Left kidney (tissue), 8 donors: ENCODE data around the gene CDHR1. TPM values are rescaled to one million over a fixed set of nuclear protein-coding genes. Genes with fewer than 3 reads are reported as not detected.
"Not testable (repeated sequence)": the region's sequence is repeated elsewhere in the genome, so short reads cannot be mapped to it uniquely, and the experiment has no call there.

Source experiments
- DNase-seq: peaks from one replicate; pipeline ENCODE4 v3.0.0-alpha.2; 2013
- long read RNA-seq, 8 donors: transcript quantifications; one replicate each; lab custom pipeline, GENCODE V29; 2026
- polyA plus RNA-seq: library from polyadenylated mRNA; unstranded; fragments of 120-200 nt; gene quantifications from one replicate; pipeline ENCODE4 v1.2.1, GENCODE V29; 2013; ENCODE audit not compliant: insufficient read length

CDHR1 gene
- 1.0 TPM for polyA plus RNA-seq
- long read RNA-seq, donor 1, result 0 reads
- long read RNA-seq, donor 2, result 0 reads
- long read RNA-seq, donor 3, result 0 reads
- long read RNA-seq, donor 4, result 0 reads
- long read RNA-seq, donor 5, result 0 reads
- long read RNA-seq, donor 6, result 0 reads
- long read RNA-seq, donor 7, result 0 reads
- long read RNA-seq, donor 8, result 0 reads

GRCh38 chr10:84194424-84195043, at the start of gene CDHR1:
Gene CDHR1 (plus strand): TSS chr10:84194537. CDS start chr10:84194761, 224 bp downstream.
- no peak for DNase-seq

GRCh38 chr10:84147347-84147746, 47.0 kb upstream of the CDHR1 start:
- no peak for DNase-seq

- DNase-seq, result not testable (repeated sequence)
Measured at GRCh38 chr10:84148006-84148597, 46.2 kb upstream of the CDHR1 start.

GRCh38 chr10:84149854-84150253, 44.5 kb upstream of the CDHR1 start:
- no peak for DNase-seq

GRCh38 chr10:84152769-84153168, 41.6 kb upstream of the CDHR1 start:
- DNase-seq, result no peak

- no peak for DNase-seq
Measured at GRCh38 chr10:84155521-84155920, 38.8 kb upstream of the CDHR1 start.

GRCh38 chr10:84156009-84156408, 38.3 kb upstream of the CDHR1 start:
- DNase-seq, result no peak

- no peak for DNase-seq
Measured at GRCh38 chr10:84156768-84157167, 37.6 kb upstream of the CDHR1 start.

- no peak for DNase-seq
Measured at GRCh38 chr10:84158061-84158460, 36.3 kb upstream of the CDHR1 start.

- no peak for DNase-seq
Measured at GRCh38 chr10:84158550-84158949, 35.8 kb upstream of the CDHR1 start.

- no peak for DNase-seq
Measured at GRCh38 chr10:84159076-84159685, 35.2 kb upstream of the CDHR1 start.

- no peak for DNase-seq
Measured at GRCh38 chr10:84160663-84161362, 33.5 kb upstream of the CDHR1 start.

GRCh38 chr10:84163996-84164395, 30.3 kb upstream of the CDHR1 start:
- DNase-seq, result no peak

GRCh38 chr10:84164442-84164841, 29.9 kb upstream of the CDHR1 start:
- no peak for DNase-seq

GRCh38 chr10:84166620-84167288, 27.6 kb upstream of the CDHR1 start:
- DNase-seq, result no peak

- DNase-seq, result not testable (repeated sequence)
Measured at GRCh38 chr10:84167289-84167653, 27.1 kb upstream of the CDHR1 start.

GRCh38 chr10:84168382-84168781, 26.0 kb upstream of the CDHR1 start:
- DNase-seq, result not testable (repeated sequence)

- not testable (repeated sequence) for DNase-seq
Measured at GRCh38 chr10:84171237-84171636, 23.1 kb upstream of the CDHR1 start.

- DNase-seq, result not testable (repeated sequence)
Measured at GRCh38 chr10:84171700-84172466, 22.5 kb upstream of the CDHR1 start.

- DNase-seq, result no peak
Measured at GRCh38 chr10:84172467-84173356, 21.6 kb upstream of the CDHR1 start.
